Keratinocyte (primary cell): ENCODE measurements around the gene TDRKH. TPM values are rescaled to one million over a fixed set of nuclear protein-coding genes. Genes with fewer than 3 reads are reported as not detected.
"Not testable (repeated sequence)": the region's sequence is repeated elsewhere in the genome, so short reads cannot be mapped to it uniquely, and the experiment has no call there.

Experiments
- DNase-seq: peaks from one replicate; pipeline ENCODE4 v3.0.0-alpha.2; 2011; ENCODE audit warnings: low read depth, missing footprints, low spot score
- FAIRE-seq: peaks from 2 replicates; lab custom pipeline; 2011; peaks lifted over from hg19 to GRCh38; lab: Jason Lieb, UNC
- H2AFZ ChIP-seq: 2 replicates; pipeline ENCODE4 v1.6.0; 2012; ENCODE audit warnings: low read length, control low read depth, inconsistent platforms; ENCODE audit not compliant: control insufficient read depth
- H3K27ac ChIP-seq: 2 replicates; pipeline ENCODE4 v1.5.1; 2011; ENCODE audit warnings: low read length; ENCODE audit not compliant: control insufficient read depth, insufficient read depth
- H3K27me3 ChIP-seq: 3 replicates; pipeline ENCODE4 v1.6.0; 2011; ENCODE audit warnings: low read length; ENCODE audit not compliant: control insufficient read depth, insufficient read depth; ENCODE audit errors: extremely low read depth
- H3K36me3 ChIP-seq, 2 experiments: 2 replicates in 1 of 2; 3 replicates in 1 of 2; pipeline ENCODE4 v1.5.1; 2011; ENCODE audit warnings: low read length in 2 of 2, mild to moderate bottlenecking in 1 of 2; ENCODE audit not compliant: control insufficient read depth in 2 of 2, insufficient read depth in 2 of 2; ENCODE audit errors: extremely low read depth in 1 of 2
- H3K4me1 ChIP-seq: 3 replicates; pipeline ENCODE4 v1.5.1; 2011; ENCODE audit warnings: low read length; ENCODE audit not compliant: control insufficient read depth, insufficient read depth; ENCODE audit errors: extremely low read depth
- H3K4me2 ChIP-seq: 3 replicates; pipeline ENCODE4 v1.6.0; 2011; ENCODE audit warnings: low read depth, low read length; ENCODE audit not compliant: control insufficient read depth, insufficient read depth; ENCODE audit errors: extremely low read depth
- H3K4me3 ChIP-seq, 3 experiments: fragments of 200-600 bp in 1 of 3; sonication (generic) in 1 of 3; 2 replicates in 2 of 3; 3 replicates in 1 of 3; pipeline ENCODE4 v1.5.1; 2011 to 2016; ENCODE audit warnings: low read length in 3 of 3, mild to moderate bottlenecking in 3 of 3, control low read depth in 2 of 3, inconsistent platforms in 1 of 3, low read depth in 1 of 3, mixed read lengths in 1 of 3, mixed run types in 1 of 3, moderate library complexity in 1 of 3; ENCODE audit not compliant: control insufficient read depth in 2 of 3, insufficient read depth in 2 of 3; ENCODE audit errors: extremely low read depth in 1 of 3
- H3K79me2 ChIP-seq: 2 replicates; pipeline ENCODE4 v1.6.0; 2012; ENCODE audit warnings: low read length; ENCODE audit not compliant: control insufficient read depth, insufficient read depth
- H3K9ac ChIP-seq: 3 replicates; pipeline ENCODE4 v1.6.0; 2011; ENCODE audit warnings: low read length; ENCODE audit not compliant: control insufficient read depth, insufficient read depth; ENCODE audit errors: extremely low read depth
- H3K9me1 ChIP-seq: 3 replicates; pipeline ENCODE4 v1.6.0; 2011; ENCODE audit warnings: low read length; ENCODE audit not compliant: control insufficient read depth, insufficient read depth; ENCODE audit errors: extremely low read depth
- H3K9me3 ChIP-seq: 2 replicates; pipeline ENCODE4 v1.5.1; 2012; ENCODE audit warnings: low read depth, low read length; ENCODE audit not compliant: control insufficient read depth
- H4K20me1 ChIP-seq: 3 replicates; pipeline ENCODE4 v1.6.0; 2011; ENCODE audit warnings: low read length; ENCODE audit not compliant: control insufficient read depth, insufficient read depth; ENCODE audit errors: extremely low read depth
- CTCF ChIP-seq, 3 experiments: IDR thresholded peaks in 1 of 3; conservative IDR thresholded peaks in 1 of 3; optimal IDR thresholded peaks in 1 of 3; 2 replicates in 2 of 3; 3 replicates in 1 of 3; pipeline versions ENCODE3 to v1.5.1; 2011; ENCODE audit warnings: low read length in 3 of 3, mild to moderate bottlenecking in 3 of 3, moderate library complexity in 2 of 3, control low read depth in 1 of 3, inconsistent platforms in 1 of 3; ENCODE audit not compliant: insufficient read depth in 2 of 3; ENCODE audit errors: extremely low read depth in 1 of 3
- EZH2 ChIP-seq: IDR thresholded peaks from one replicate; pipeline ENCODE4 v1.6.1; 2012; ENCODE audit warnings: inconsistent platforms, mild to moderate bottlenecking, low read length, moderate library complexity
- dilution Hi-C: fragments of 300-500 bp; cut with MboI; formaldehyde crosslinking; loops from one replicate; pipeline ENCODE4 v1.7.0; 2020; ENCODE audit warnings: low sequenced_read_pairs; ENCODE audit not compliant: extremely low pct_ligation_motif_present
- polyA plus RNA-seq, 5 experiments: library from polyadenylated mRNA; depleted of rRNA in 3 of 5; stranded (reverse) in 3 of 5; stranded (forward) in 1 of 5; unstranded in 1 of 5; fragments of >200 nt; gene quantifications; 1 replicate in 1 of 5; 2 replicates in 3 of 5; 3 replicates in 1 of 5; pipeline versions ENCODE4 v1.2.1 to v1.2.3, GENCODE V29; 2011 to 2012; ENCODE audit warnings: missing spikeins in 2 of 5, low read depth in 1 of 5, low replicate concordance in 1 of 5

TDRKH gene
- polyA plus RNA-seq, 1 donor (not counting 4 experiments of a cell fraction or from before 2014, with no cell fraction given) = 9.7 TPM

DNA sequence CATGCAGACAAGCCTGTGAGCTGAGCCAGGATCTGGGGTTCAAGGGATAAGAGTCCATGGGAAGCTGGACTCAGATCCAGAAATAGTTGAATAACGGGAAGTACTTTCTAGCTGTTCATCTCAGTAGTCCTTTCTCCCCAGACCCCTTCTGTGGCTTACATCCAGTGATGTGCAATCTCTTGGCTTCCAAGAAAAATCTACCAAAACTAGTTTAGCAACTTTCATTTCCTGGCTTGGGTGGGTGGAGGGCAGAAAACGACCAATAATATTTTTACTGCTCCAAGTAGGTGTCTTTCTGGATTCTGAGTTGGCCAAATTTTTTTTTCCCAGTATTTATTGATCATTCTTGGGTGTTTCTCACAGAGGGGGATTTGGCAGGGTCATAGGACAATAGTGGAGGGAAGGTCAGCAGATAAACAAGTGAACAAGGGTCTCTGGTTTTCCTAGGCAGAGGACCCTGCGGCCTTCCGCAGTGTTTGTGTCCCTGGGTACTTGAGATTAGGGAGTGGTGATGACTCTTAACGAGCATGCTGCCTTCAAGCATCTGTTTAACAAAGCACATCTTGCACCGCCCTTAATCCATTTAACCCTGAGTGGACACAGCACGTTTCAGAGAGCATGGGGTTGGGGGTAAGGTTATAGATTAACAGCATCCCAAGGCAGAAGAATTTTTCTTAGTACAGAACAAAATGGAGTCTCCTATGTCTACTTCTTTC lies 21.8 kb downstream of the TDRKH start:
- FAIRE-seq = peak; percentile 53
- Histone ChIP-seq H2AFZ (peak overlapping the region; percentile 3), H3K27ac (peak overlapping the region; percentile 57), H3K4me2 (peak overlapping the region; percentile 81), H3K4me1 (peaks cover 22% of the 10 kb centered on the region), H3K4me3 (peak overlapping the region in 1 of 3 experiments; percentile 10)
- H3K9me3 ChIP-seq, dilution Hi-C loops, H3K79me2 ChIP-seq, H3K9ac ChIP-seq, H3K36me3 ChIP-seq, H4K20me1 ChIP-seq, H3K9me1 ChIP-seq, DNase-seq, H3K27me3 ChIP-seq: not testable (repeated sequence)

- no peak for TF ChIP-seq EZH2
- Histone ChIP-seq H3K4me1 (peaks cover 35% of the 10 kb centered on the region), H3K4me3 (peak overlapping the region; percentile 69 to 96 (median 86)), H3K4me2 (peak overlapping the region; percentile 99), H3K9me3 (no peaks in the 10 kb centered on the region), H3K9ac (peak overlapping the region; percentile 94), H3K36me3 (peaks cover 8% of the 10 kb centered on the region in 2 experiments), H3K27ac (peak overlapping the region; percentile 91), H3K9me1 (no peaks in the 10 kb centered on the region), H4K20me1 (no peaks in the 10 kb centered on the region), H3K79me2 (peaks cover 8% of the 10 kb centered on the region), H3K27me3 (no peaks in the 10 kb centered on the region), H2AFZ (peak overlapping the region; percentile 98)
- DNase-seq = no peak
- FAIRE-seq = no peak
- dilution Hi-C loops = no loop called here
Observed at GRCh38 chr1:151763990-151764389, 26.3 kb downstream of the TDRKH start.

DNA sequence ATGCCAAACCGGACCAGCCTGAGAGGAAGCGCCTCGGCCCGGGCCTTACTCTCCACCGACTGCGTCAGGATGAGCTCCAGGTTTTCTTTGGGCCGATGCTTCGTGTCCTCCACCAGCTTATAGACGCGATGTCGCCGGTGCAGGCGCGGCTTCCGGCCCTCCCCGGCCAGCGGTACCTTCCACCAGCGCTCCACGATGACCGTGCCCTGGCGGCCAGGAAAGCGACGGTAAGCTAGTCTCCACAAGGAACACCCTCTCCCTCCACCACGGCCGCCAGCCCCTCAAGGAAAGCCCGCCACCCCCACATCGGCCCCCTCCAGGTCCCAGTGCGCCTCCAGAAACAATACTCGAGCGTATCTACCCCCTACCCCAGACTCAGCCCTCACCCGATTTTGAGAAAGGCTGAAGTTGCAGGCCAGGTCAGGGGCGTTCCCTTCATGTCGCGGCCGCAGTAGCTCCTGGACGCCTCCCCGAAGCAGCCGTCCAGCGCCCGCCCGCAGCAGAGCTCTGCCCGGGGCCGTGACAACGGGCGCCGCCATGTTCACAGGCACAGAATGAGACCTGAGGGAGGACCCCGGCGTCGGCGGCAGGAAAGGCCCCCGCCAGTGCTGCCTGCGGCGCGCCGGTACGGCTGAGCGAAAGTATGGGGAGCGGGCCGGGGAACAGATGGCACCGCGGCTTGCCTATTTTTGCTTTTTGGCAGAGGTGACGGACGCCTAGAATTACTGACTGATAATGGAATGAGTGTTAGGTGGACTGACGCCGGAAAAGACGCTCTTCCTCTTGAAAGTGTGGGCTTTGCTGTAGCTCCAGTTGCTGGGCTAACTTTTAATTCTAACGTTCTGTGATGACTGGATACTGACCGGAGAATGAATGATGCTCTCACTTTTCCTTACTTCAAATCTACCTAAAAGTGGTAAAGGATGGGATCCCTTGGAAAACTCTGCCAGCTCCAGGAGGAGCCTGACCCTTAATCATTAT lies 27.1 kb downstream of the TDRKH start, which contains the start of gene MRPL9:
MRPL9 (minus strand) TSS at position 556 of the 981 bp plus-strand sequence; CDS start at position 539, 17 bp downstream.
- H3K9me1 ChIP-seq = no peaks in the 10 kb centered on the region
- H3K4me2 ChIP-seq = peak within 1 kb of the TSS; percentile 99
- no peaks in the 10 kb centered on the region for H3K9me3 ChIP-seq
- H3K4me3 ChIP-seq = peak within 1 kb of the TSS; percentile 69 to 96 (median 86)
- peak; percentile 44 for FAIRE-seq
- no peaks in the 10 kb centered on the region for H4K20me1 ChIP-seq
- H3K27me3 ChIP-seq = no peaks in the 10 kb centered on the region
- no peak for DNase-seq
- H3K36me3 ChIP-seq = peaks cover 10 to 12% of the 10 kb centered on the region in 2 experiments
- dilution Hi-C loops = no loop called here
- peak within 1 kb of the TSS; percentile 91 for H3K27ac ChIP-seq
- H3K79me2 ChIP-seq = peaks cover 8% of the 10 kb centered on the region
- H3K4me1 ChIP-seq = peaks cover 31% of the 10 kb centered on the region
- no peak for TF ChIP-seq EZH2
- TF ChIP-seq CTCF (optimal IDR thresholded peaks at IDR 0.05 in 1 of 3, IDR thresholded peaks at IDR 0.05 in 1 of 3, conservative IDR thresholded peaks at IDR 0.05 in 1 of 3; ENCODE audit: extremely low read depth in 1 of 3, insufficient read depth in 2 of 3, low read length in 3 of 3) = no peak
- H3K9ac ChIP-seq = peak within 1 kb of the TSS; percentile 94
- peak within 1 kb of the TSS; percentile 98 for H2AFZ ChIP-seq
